ENCODE data around the gene MGARP.
"Not testable (repeated sequence)": the region's sequence is repeated elsewhere in the genome, so short reads cannot be mapped to it uniquely, and the experiment has no call there.

Gene MGARP

DNA sequence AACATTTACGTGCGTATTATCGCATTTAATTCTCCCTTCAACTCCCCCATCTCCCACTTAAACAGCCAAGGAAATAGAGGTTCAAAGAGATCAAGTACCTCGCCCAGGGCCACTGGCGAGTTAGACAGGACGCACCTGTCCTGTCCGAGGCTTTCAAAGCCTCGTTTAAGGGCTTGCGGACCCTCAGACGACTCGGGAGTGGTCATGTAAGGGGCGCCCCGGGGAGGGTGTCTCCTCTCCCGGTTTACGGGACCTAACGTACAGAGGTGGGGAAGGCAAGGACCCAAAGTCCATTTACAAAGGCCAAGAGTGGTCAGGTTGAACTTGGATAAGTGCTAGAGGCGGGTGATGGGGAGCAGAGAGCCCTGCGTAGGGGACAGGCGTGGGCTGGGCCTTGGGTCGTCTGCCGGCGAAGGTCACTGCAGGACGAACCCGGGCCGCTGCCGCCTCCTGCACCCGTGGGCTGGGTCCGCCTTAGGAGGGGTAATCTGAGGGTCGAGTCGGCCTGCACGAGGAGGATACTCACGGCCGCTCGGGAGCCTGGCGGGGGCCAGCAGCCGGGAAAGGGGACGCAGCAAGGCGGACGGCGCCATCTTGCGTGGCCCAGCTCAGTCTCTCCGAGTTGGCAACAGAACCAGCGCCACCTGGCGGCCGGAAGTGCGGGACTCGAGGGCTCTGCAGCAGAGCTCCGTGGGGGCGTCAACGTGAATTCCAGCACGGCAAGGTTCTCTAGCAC, 15.3 kb upstream of the MGARP start:
- DNase-seq = peak; percentile 94 to 97

DNA sequence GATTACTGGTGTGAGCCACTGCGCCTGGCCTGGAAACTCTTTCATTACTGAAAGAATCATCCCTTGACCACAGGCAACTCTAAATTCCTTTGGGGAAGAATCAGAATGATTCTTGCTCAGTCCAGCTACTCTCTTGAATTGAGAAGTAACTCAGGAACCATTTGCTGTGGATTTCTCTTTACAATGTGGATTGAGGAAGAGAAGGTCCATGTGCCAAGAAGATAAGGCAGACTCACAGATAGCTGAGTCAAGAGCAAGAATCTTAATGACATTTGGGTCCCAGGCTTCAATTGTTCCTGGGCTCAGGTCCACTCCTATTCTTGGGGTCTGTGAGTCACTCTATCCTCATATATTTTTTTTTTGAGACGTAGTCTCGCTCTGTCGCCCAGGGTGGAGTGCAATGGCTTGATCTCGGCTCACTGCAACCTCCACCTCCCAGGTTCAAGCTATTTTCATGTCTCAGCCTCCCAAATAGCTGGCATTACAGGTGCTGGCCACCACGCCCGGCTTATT, 6.2 kb upstream of the MGARP start:
- no peak for DNase-seq

DNA sequence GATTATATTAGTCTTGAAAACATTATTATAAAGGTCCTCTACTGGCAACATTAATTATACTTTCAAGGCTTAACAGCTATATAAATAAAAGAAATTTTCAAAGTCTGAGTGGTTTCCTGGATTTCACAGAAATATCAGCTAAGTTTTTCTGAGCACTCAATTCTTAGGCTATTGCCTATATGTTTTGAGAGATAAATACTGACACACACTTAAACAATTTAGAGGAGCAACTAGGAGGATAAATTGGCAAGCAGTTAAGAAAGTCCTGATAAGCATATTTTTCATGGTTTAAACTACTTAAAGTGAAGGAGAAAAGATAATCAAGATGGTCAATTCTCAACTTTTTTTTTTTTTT, 2.7 kb upstream of the MGARP start:
- DNase-seq = no peak

DNA sequence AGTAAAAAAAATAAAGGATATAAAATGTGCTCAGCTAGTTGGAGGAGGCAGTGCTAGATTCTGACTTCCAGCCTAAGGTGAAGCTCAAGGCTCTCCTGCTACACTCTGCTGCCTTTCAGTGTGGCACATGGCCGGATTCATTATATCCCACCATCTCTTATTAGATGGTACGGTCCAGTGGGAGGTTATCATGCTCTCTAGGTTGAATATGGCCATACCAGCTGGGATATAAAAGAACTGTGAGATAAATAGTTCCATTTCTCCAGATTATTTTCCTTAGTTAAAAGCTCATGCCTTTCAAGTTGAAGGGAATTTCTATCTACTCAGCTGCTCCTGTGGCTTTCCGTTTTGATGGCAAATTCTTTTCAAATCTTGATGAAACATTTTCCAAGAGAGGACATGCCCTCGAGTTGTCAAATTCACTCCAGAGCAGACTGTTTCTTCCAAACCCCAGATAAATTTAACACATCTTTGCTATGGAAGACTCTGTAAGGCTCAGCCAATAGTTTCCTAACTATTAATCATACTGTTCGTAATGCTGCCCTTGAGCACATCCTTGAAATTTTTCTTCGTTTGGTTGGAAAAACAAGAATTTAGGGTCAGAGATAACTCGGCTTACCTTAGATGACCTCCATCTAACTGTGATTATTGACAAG, 2.2 kb upstream of the MGARP start:
- DNase-seq = no peak

DNA sequence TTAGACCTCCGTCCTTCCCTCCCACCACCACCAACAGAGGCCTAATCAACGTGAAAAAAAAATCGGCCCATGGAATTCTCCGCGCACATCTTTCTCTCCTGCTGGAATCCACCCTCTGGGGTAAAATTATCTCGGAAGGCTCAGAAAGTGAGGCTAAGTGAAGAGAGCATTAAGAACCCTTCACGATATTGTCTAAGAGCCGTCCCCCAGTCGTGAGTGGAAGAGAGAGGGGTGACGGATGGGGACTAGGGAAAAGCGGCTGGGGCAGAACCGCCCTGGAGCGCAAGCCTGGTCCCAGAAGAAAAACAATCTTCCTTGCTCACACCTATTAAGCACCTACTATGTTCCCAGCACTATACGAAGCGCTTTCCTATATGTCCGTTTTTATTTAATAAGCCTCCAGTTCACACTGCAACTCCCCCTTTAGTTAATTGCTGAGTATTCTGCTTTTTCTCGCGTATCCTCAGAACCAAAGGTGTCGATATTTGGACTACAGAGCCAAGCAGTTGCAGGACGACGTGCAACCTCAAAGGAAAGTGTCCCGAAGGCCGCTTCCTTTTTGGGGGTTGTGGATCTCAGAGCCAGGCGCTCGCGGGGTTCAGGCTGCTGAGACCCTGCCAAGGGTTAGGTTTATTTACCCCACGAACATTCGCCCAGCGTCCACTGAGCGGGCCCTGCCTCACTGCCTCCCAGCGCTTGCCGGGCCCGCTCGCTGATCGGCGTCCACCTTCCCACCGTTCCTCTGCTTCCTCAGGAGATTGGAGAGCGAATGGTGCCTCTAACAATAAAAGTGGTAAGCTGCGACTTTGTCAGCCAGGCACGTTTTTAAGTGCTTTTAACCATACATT, 889 bp downstream of the MGARP start:
- DNase-seq = no peak

DNA sequence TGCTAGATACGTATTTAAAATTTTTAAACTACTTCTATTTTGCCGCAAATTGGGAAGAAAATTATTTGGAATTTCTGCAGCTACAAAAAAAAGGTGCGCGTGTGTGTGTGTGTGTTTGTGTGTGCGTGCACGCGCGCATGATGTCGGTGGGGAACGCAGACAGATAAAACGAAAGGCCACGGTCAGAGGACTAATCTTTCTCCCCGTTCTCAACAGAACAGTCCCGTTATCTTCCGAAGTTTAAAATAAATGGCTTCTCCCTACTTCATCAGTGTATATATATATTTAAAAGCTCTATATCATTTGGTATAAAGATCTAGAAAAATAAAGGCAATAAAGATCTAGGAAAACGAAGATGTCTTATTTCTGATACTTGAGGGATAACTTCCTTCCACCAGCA, 1.5 kb downstream of the MGARP start:
- DNase-seq = no peak

DNA sequence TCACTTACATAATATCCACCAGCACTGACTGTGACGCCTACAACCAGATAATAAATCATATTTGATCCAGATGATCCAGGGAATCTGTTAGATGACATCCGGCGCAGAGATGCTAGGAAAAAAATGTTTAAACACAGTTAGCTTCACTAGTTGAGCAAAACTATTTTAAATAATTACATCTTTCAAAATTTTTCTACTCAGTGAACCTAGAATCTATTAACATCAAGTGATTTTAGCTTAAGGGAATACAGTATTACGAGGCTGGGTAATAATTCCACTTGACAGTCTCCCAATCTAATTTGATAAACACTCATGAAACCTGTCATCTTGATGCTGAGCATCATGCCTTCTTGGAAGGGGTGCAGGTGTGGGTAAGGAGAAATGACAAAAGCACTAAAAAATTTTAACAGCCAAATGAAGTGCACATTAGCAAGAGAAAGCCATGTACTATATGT, 4.7 kb downstream of the MGARP start:
- no peak for DNase-seq

DNA sequence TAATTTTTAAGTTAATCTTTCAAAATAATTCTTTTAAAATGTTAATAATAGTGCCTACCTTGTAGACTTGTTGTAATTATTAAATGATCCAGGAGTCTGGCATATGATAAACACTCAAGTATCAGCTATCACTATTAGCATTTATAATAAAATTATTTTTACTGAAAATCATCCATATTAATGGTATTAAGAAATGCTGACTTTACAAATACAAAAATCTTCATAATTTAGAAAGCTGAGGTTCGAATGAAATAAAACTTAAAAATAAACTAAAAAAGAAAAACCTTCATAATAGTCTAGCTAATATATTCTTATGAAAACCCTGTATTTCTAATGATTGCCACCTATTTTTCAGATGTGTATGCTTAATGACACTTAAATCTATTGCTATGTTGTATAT, 5.2 kb downstream of the MGARP start:
- no peak for DNase-seq

DNA sequence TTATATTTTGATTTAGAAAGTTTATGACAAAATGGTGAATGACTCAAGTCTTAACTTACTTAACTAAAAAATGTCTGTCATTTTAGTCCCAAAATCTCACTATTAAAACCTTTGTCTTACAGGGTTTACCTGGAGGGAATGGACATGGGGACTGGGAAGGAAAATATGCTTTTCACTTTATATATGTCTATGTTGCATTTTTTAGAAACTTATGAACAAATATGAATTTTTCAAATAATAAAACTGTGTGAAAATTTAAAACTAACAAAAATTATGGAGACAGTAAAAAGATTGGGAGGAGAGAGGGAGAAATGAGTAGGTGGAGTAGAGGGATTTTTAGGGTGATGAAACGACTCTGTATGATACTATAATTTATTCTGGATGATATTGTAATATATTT, 6.2 kb downstream of the MGARP start:
- no peak for DNase-seq

DNA sequence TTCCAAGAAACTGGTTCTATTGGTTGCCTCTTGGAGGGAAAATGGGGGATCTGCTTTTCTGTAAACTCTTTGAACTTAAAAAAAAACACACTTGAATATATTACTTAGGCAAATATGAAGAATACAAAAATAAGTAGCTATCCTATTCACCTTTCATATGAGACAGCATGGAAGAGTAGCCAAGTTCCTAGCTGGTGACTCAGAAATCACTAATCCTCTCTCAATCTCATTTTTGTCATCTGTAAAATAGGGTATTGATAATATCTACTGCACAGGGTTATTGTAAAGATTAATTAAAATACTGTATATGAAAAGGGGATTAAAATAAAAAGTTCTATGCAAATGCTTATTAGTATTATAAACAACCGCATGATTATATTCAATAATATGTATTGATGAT, 12.7 kb downstream of the MGARP start:
- no peak for DNase-seq

DNA sequence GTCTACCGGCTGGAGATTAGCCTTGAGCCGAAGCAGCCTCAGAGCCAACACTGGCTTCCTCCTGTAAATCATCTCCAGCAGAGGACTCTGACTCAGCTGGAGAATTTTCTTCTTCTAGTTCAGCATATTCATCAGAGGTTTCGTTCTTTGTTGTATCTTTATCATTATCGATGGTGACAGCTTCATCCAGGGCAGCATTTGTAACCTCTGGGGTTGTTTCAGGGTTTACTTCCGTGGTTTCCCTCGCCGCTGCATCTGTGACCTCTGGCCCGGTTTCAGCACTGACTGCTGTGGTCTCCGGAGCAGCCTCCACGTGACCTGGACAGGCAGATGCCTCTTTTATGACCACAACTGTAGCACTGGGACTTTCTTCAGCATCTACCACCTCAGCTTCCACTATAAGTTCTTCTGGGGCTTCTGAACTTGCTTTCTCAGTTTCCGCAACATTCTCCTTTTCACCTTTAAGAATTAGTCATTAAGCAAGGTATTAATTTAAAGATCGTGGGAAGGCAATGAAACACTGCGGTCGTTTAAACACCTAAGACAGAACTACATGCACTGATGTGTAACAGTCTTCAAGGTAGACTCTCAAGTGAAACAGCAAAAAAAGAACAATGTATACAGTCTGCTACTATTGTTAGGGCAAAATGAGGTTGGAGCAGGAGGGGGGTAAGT, 13.3 kb downstream of the MGARP start:
- DNase-seq = peak; percentile 72 to 73

DNA sequence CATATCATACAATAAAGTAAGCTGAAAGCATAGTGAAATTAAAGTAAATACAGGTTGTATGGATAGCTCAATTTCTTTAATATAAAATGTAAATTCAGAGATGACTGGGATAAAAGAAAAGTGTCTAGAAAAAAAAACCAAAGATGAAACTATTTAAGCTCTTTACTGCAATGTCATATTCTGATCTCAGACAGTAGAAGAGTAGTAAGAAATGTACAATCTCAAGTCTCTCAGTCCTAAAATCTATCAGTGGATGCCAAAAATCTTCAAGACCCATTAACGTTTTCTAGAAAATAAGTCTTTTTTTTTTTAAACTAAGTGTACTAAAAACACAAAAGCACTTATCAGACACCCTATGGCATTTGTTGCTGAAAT, 13.8 kb downstream of the MGARP start:
- DNase-seq = no peak

DNA sequence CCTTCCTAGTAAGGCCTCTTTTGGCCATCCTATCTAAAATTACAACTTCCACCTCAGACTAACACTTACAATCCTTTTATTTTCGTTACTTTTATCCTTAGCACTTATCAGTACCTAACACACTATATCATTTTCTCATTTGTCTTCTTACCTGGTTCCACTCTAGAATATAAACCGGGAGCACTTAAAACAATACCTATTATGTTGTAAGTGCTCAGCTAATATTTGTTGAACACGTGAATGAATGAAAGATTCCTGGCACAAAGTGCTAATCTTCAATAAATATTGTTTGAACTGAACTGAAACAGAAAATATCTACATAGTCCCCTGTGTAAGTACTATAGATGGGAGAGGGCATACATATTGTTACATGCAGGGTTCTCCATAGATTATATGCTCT, 14.4 kb downstream of the MGARP start:
- DNase-seq = no peak

DNA sequence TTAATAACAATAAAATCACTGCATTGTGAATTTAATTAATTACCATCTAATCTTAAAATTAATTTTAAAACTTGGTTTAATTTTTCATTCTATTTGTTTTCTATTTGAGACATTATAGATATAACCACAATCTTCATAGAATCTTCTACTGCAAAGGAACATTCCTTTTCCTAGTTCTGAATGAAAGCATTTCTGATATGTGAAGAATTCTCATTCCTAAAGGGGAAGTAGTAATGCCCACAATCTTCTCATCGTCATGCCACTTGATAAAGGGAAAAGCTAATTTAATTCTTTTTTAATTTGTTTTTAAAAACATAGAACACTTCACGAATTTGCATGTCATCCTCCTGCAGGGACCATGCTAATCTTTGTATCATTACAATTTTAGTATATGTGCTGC, 23.7 kb downstream of the MGARP start:
- no peak for DNase-seq

DNA sequence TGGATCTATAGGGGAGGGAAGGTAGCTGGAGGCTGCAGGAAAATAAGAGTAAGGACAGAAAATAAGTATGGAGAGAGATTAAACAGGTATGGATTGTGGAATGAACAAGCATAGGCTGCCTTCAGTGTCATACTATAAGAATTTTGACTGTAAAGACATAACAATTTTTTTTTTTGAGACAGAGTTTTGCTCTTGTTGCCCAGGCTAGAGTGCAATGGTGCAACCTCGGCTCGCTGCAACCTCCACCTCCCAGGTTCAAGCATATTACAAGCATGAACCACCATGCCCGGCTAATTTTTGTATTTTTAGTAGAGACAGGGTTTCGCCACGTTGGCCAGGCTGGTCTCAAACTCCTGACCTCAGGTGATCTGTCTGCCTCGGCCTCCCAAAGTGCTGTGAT, 24.4 kb downstream of the MGARP start:
- DNase-seq = not testable (repeated sequence)

DNA sequence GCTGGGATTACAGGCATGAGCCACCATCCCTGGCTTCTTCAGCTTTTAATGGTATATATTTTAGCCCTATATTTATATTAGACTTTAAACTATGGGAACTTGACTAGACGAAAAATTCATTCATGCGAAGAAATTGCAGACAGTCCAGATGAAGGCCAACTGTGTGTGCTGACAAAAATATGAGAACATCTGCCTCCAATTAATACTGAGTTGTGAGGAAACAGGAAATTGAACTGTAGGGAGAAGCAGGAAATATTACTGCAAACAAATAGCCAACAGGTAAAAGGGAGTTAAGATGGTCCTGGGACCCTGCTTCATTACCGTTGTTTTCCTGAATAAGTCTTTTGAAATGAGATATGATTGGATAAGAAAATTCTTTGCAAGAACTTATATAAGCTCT, 26.3 kb downstream of the MGARP start:
- DNase-seq = no peak

DNA sequence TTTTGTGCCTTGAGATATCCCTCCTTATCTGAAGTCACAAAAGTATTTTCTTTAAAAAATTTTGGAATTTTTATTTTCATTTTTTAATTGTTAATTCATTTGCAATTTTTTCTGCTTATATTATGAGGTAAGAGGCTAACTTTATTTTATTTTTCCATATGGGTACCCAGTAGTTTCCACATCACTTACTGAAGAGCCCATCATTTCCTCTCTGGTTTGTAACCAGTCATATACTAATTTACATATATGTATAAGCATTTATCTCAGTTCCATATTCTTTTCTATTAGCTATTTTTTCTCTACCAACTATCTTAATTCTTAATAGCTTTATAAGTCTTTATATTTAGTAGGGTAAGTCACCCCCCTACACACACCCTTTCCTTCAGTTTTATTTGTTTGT, 27.0 kb downstream of the MGARP start:
- DNase-seq = no peak

DNA sequence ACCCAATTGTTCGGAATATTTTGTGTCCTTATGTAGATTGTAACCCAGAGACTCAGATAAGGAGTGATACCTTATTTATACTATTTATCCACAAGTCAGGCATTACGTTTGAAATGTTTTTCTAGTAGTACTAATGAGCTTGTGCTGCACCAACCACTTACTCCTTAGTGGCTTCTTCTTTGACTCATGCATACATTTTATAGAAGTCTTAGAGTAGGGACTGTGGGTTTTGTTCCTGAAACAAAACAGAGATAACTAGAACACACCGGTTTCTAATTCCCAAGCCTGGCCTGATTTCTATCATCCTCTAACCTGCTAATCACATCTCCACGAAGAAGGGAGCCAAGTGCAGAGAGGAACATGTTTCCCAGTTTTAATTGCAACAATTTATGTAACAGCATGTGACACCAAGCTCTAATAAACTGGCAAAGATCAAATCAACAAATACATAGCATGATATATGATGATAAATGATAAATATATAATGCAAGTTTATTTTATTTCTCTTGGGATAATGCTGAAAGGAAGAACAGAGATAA, 32.3 kb downstream of the MGARP start:
- no peak for DNase-seq

DNA sequence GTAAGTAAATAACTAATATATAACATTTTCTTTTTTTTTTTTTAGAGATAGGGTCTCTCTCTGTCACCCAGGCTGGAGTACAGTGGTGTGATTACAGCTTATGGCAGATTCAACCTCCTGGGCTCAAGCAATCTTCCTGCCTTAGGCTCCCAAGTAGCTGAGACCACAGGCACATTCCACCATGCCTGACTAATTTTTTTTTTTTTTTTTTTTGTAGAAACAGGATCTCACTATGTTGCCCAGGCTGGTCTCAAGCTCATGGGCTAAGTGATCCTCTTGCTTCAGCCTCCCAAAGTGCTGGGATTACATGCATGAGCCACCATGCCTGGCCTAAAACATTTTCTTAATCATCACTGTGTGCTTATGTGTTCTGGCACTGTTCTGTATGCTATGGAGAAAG, 32.8 kb downstream of the MGARP start:
- DNase-seq = no peak

DNA sequence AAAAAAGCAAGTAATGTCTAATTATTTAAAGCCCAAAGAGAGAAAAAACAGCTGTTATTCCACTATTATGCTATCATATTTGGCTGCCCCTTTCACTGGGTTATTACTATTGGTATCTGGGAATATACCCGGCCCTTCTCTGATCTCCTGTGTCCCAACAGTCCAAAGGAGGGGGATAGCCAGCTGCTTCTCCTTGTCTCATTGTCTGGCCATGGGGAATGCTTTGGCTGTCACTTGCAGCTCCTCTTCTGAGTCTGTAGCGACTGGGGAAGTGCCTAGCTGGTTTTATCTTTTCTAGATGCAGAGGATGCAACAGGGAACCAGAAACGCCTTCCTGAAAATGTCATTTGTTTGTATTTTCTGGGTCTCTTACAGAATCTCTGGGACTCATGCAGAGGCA, 33.9 kb downstream of the MGARP start:
- no peak for DNase-seq

DNA sequence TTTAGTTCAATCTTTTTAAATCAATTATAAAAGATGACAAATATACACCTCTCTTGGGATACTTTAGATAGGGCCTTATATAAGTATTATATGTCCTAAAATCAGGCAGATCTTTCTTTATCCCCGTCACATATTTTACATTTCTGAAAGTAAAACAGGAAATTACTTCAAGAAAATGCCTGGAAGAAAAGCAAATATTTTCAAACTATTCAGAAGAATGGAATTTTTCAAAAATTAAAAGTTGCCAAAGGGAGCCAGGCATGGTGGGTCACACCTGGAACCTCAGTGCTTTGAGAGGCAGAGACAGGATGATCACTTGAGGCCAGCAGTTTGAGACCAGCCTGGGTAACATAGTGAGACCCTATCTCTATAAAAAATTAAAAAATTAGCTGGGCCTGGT, 34.4 kb downstream of the MGARP start:
- no peak for DNase-seq

DNA sequence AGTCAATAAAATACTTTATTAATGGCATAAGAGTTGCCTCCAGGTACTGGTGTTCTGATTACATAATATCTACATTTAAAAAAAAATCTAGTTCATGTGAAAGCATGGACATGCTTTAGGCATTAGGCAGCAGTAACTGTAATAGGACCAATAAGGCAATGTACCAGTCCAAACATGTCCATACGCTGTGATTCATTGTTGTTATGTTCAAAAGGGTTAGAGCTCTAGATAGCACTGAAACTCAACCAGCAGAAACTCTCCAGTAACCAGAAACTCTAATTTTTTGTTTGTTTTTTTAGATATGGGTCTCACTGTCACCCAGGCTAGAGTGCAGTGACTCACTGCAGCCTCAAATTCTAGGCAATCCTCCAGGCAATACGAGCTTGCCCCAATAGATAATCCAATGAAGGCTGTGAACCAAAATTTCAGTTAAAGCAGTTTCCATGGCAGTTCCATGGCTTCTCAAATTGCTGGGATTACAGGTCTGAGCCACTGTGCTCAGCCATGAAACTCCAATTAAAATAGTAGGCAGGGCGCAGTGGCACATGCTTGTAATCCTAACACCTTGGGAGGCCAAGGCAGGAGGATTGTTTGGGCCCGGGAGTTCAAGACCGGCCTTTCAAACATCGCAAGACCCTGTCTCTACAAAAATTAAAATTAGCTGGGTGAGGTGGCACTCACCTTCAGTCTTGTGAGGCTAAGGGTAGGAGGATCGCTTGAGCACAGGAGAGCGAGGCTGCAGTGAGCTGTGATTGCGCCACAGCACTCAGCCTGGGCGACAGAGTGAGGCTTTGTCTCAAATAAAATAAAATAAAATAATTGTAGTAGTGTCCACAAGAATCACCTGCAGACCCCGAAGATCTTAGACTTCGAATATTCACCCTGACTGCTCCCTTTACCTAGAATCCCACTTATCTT, 36.3 kb downstream of the MGARP start:
- DNase-seq = no peak

Measured in CD4-positive, alpha-beta T cell treated with Interleukin-1 beta for 1 hour (primary cell).